Loucy (cell line): Measurements from ENCODE around the gene APBB2.

Source experiments
- H2AFZ ChIP-seq: fragments of 200-600 bp; sonication (generic); 2 replicates; pipeline ENCODE4 v1.6.0; 2016; ENCODE audit warnings: antibody characterized with exemption, mild to moderate bottlenecking, low read length, moderate library complexity
- H3F3A ChIP-seq: fragments of 200-600 bp; 2 replicates; pipeline ENCODE4 v1.6.0; 2016; ENCODE audit warnings: antibody characterized with exemption, low read depth, mild to moderate bottlenecking
- H3K27me3 ChIP-seq: fragments of 200-600 bp; sonication (generic); 2 replicates; pipeline ENCODE4 v1.6.1; 2014; ENCODE audit warnings: low read length, mild to moderate bottlenecking; ENCODE audit not compliant: insufficient read depth, poor library complexity, severe bottlenecking
- H3K36me3 ChIP-seq: fragments of 200-600 bp; sonication (generic); 2 replicates; pipeline ENCODE4 v1.6.1; 2016; ENCODE audit warnings: low read length; ENCODE audit not compliant: insufficient read depth
- H3K4me1 ChIP-seq: fragments of 200-600 bp; sonication (generic); 2 replicates; pipeline ENCODE4 v1.5.1; 2014; ENCODE audit warnings: low read length, mild to moderate bottlenecking; ENCODE audit not compliant: insufficient read depth, poor library complexity, severe bottlenecking
- H3K4me2 ChIP-seq: fragments of 200-600 bp; sonication (generic); 2 replicates; pipeline ENCODE4 v1.6.0; 2014; ENCODE audit warnings: antibody characterized with exemption, low read length, low read depth, mild to moderate bottlenecking; ENCODE audit not compliant: poor library complexity, severe bottlenecking
- H3K4me3 ChIP-seq: fragments of 200-600 bp; sonication (generic); 2 replicates; pipeline ENCODE4 v1.5.1; 2014; ENCODE audit warnings: low read length, mild to moderate bottlenecking, mixed read lengths; ENCODE audit not compliant: poor library complexity, severe bottlenecking
- H3K79me2 ChIP-seq: fragments of 200-600 bp; sonication (generic); 2 replicates; pipeline ENCODE4 v1.6.1; 2014; ENCODE audit warnings: low read length; ENCODE audit not compliant: insufficient read depth
- H3K9ac ChIP-seq: fragments of 200-600 bp; sonication (generic); 2 replicates; pipeline ENCODE4 v1.6.0; 2014; ENCODE audit warnings: mild to moderate bottlenecking, low read depth, low read length, moderate library complexity; ENCODE audit not compliant: poor library complexity, severe bottlenecking
- H3K9me2 ChIP-seq: fragments of 200-600 bp; sonication (generic); replicated peaks from 2 replicates; pipeline ENCODE4 v1.6.1; 2016; ENCODE audit warnings: low read depth, low read length, mixed read lengths
- H3K9me3 ChIP-seq: fragments of 200-600 bp; sonication (generic); 2 replicates; pipeline ENCODE4 v1.6.1; 2014; ENCODE audit warnings: mild to moderate bottlenecking, antibody characterized with exemption, low read length, low read depth; ENCODE audit not compliant: insufficient read depth
- H4K20me1 ChIP-seq: fragments of 200-600 bp; sonication (generic); 2 replicates; pipeline ENCODE4 v1.6.0; 2014; ENCODE audit warnings: antibody characterized with exemption, low read length, mild to moderate bottlenecking; ENCODE audit not compliant: insufficient read depth, poor library complexity, severe bottlenecking
- CTCF ChIP-seq: fragments of 200-600 bp; sonication (generic); conservative IDR thresholded peaks from 2 replicates; pipeline ENCODE4 v1.5.1; 2014; ENCODE audit warnings: mild to moderate bottlenecking, antibody characterized with exemption, low read length
- EZH2phosphoT487 ChIP-seq: fragments of 200-600 bp; IDR thresholded peaks from 2 replicates; pipeline ENCODE4 v1.6.1; 2018; ENCODE audit warnings: antibody characterized with exemption, mild to moderate bottlenecking, moderate library complexity, borderline replicate concordance

Gene APBB2

DNA sequence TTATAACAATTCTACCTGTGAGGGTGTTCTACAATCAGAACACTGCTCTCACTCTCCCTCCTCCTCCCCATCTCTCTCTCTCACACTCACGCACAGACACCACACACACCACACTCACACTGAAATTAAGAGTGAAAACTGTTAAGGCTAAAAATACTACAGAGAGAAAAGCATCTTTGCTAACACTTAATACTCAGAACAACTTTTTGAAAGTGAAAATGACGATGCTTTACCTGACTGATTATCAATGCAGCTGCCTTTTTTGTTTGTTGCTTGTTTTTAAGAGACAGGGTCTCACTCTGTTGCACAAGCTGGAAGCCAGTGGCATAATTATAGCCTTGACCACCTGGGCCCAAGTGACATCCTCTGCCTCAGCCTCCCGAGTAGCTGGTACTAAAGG is 222.4 kb downstream of the APBB2 start:
- H3K79me2 ChIP-seq: no peaks in the 10 kb centered on the region
- no peaks in the 10 kb centered on the region for H3F3A ChIP-seq
- no peaks in the 10 kb centered on the region for H3K9me3 ChIP-seq
- no peaks in the 10 kb centered on the region for H3K36me3 ChIP-seq
- H3K4me2 ChIP-seq: no peak overlapping the region
- H3K9me2 ChIP-seq: no peaks in the 10 kb centered on the region
- no peaks in the 10 kb centered on the region for H3K27me3 ChIP-seq
- no peak overlapping the region for H3K9ac ChIP-seq
- H3K4me3 ChIP-seq: no peak overlapping the region
- no peak overlapping the region for H2AFZ ChIP-seq
- H4K20me1 ChIP-seq: no peaks in the 10 kb centered on the region
- no peaks in the 10 kb centered on the region for H3K4me1 ChIP-seq
- TF ChIP-seq CTCF (no peak), EZH2phosphoT487 (no peak)

DNA sequence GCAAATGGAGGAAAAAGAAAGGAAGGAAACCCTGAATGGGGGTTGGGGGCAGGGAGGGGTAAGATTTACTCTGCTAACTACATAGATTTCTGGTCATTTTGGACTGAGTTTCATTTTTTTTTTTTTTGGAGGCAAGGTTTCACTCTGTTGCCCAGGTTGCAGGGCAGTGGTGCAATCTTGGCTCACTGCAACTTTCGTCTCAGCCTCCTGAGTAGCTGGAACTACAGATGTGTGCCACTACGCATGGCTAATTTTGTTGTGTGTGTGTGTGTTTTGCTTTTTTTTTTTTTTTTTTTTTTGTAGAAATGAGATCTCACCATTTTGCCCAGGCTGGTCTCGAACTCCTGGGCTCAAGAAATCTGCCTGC is 223.5 kb downstream of the APBB2 start:
- Histone ChIP-seq H3K4me1 (no peaks in the 10 kb centered on the region), H3K4me2 (no peak overlapping the region)

GRCh38 chr4:40990236-40990898 is 224.0 kb downstream of the APBB2 start:
- H3K9me3 ChIP-seq: no peaks in the 10 kb centered on the region
- no peak overlapping the region for H3K4me3 ChIP-seq
- no peaks in the 10 kb centered on the region for H3K4me1 ChIP-seq
- H3K9ac ChIP-seq: no peak overlapping the region
- no peaks in the 10 kb centered on the region for H4K20me1 ChIP-seq
- no peaks in the 10 kb centered on the region for H3K9me2 ChIP-seq
- no peaks in the 10 kb centered on the region for H3F3A ChIP-seq
- H3K36me3 ChIP-seq: no peaks in the 10 kb centered on the region
- H3K4me2 ChIP-seq: no peak overlapping the region
- TF ChIP-seq CTCF (no peak), EZH2phosphoT487 (no peak)
- H3K27me3 ChIP-seq: no peaks in the 10 kb centered on the region
- H2AFZ ChIP-seq: no peak overlapping the region
- no peaks in the 10 kb centered on the region for H3K79me2 ChIP-seq

More for the DNA sequence above, 223.5 kb downstream of the APBB2 start:
- H3K79me2 ChIP-seq: no peaks in the 10 kb centered on the region
- H3K9me3 ChIP-seq: no peaks in the 10 kb centered on the region
- H3K9ac ChIP-seq: no peak overlapping the region
- H4K20me1 ChIP-seq: no peaks in the 10 kb centered on the region
- no peak overlapping the region for H2AFZ ChIP-seq
- H3K4me3 ChIP-seq: no peak overlapping the region
- no peaks in the 10 kb centered on the region for H3F3A ChIP-seq
- TF ChIP-seq CTCF: no peak
- TF ChIP-seq EZH2phosphoT487: no peak
- H3K36me3 ChIP-seq: no peaks in the 10 kb centered on the region
- H3K9me2 ChIP-seq: no peaks in the 10 kb centered on the region
- H3K27me3 ChIP-seq: no peaks in the 10 kb centered on the region
